Ecto neural progenitor cell (in vitro differentiated cells): ENCODE measurements around the gene SERPINB5.

Experiments
- DNase-seq: peaks from one replicate; pipeline ENCODE4 v3.0.0-alpha.2; 2018; ENCODE audit warnings: low spot score

SERPINB5 gene

DNA sequence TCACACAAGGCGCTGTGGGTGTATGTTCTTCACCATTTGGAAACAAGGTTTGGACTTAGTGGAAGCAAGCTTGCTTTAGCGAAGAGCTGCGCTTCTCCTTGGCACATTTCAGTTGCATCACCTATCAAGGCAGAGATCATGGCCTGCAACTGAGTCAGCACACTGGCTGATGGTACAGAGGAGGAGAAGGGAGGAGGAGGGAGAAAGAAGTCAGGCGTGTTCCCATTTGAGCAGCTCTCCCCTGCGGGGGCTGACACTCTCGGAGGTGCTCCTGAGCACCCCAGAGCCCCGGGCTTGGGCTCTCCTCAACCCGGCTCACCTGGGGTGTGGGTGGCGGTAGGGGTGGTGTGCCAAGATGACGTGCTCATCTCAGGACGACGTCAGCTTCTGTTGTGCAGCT, 6.0 kb upstream of the SERPINB5 start:
- DNase-seq = no peak

DNA sequence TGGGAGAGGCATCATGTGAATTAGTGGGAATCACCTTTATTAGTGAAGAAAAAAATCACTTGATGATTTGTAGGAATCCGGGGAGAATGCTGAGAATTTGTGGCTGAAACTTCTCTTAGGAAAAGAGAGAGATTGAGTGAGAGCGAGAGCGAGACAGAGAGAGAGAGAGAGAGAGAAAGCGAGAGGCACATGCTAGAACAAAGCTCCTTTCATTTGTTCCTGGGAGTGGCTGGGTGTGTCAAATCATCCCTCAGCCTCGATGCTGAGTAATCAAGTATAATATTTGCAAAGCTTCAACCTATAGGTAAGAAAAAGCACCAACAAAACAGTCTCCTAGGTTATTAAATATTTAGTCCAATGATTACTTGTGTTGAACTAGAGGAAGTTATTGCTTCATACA, 4.4 kb upstream of the SERPINB5 start:
- DNase-seq = no peak

DNA sequence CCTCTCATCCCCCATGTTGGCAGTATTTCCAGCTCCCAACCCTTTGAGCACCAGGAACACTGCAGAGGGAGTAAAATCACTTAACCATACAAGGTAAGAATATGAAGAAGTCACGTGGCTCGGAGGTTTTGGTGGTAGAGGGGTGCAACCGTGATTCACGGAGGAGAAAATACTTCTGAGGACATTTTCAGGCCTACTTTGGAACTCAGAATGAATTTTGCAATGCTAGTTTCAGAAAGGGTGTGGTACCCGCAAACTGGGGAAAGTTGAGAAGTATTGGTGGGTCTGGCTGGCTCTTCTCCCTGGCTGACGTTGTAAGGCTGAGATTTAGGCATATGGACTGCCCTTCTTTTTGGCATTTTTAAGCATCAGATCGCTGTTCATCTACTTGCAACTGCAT, 442 bp downstream of the SERPINB5 start:
- DNase-seq = no peak

DNA sequence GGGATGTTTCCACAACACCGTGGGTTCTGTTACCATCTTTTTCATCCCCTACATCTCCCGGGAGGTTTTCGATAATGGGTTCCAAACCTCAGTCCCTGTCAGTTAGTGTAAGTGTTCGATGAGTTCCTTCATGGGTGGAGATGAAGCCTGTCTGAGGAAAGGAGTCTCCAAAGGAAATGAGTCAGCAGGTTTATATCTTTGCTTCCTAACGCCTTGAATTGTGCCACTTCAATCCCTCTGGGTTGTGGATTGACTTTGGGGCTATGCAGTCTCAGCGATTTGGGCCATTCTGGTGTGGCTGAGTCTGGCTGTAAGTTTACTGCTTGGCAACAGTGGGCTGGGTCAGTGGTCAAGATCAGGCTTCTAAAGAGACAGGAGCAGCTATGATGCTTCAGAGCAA, 1.2 kb downstream of the SERPINB5 start:
- no peak for DNase-seq

DNA sequence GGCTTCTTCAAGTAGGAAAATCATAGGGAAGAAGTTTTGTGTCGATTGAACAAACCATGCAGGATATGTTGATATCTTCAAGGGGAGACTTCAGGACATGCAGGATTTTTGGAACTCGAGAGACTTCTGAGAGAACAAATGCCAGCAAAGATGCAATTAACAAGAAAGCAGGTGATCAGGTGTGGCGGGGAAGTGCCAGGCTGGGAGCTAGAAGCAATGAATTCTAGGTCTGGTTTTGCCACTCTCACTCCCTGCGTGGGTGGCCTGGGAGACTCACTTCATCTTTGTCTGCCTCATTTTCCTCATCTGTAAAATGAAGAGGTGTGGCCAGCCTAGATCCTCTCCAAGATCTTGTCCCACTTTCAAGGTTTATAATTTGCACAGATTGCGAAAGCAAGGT, 3.1 kb downstream of the SERPINB5 start:
- DNase-seq = no peak

DNA sequence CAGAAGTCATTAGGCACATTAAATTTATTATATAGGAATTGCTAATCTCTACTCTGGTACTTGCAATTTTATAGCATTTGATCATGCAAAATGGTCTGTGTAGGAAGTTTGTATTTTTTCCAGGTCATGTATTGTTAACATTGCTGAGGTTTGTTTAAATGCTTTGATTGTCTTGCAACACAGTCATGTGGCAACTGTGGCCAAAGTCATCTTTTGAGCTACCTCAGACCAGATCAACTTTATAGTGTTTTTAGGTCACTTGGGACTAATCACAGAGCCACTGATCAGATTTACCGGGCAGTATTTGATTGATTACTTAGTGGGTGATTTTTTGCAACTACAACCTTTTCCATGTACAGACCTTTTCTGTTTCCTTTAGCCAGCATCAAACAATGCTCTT, 3.7 kb downstream of the SERPINB5 start:
- DNase-seq = no peak

DNA sequence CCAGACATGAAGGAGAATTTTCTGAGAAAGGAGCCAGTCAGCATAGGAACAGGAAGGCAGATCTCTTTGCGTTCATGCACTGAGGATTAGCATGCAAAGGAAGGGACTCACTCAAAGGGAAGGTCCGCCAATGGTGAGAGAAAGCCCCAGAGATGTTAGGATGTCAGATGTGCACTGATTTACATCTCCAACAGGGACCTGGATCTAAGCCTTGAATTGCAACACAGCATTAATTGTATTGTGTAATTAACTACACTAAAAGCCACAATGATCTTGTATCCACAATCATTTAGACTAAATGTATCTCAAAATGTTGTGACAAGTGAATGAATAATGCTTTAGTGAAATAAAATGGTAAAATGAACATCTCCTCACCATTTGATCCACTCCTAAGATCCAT, 4.2 kb downstream of the SERPINB5 start:
- DNase-seq = no peak

DNA sequence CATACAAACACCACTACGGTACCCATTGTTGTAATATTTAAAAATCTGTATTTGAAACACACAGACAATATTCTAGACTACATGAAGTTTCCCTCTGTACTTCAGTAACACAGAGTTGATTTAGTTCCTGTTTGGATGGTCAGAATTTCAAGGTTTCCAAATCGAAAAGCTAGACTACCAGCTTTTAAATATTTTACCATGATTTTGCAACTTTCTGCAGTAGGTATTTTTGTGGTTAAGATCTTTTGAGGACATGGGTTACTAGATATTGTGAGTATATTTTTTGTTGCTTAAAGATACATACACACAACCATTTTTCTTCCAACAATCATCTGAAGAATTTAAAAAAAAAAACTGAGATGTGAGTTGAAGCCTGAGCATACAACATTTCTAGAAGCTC, 10.9 kb downstream of the SERPINB5 start:
- DNase-seq = no peak

DNA sequence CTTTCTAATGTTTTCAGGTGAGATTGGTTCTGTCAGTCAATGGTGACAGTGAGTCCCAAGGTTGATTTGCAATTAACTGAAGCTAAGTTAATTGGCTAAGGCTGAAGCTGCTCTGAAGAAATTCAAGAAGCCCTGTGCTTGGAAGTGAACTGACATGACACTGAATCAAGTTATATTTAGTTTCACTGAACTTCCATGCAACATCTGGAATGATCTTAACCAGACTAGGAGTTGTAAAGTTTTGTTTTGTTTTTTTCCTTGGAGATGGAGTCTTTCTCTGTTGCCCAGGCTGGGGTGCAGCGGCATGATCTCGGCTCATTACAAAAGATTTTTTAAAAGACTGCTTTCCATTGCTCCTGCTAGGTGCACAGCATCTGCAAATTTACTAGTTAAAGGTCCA, 11.4 kb downstream of the SERPINB5 start:
- DNase-seq = no peak

DNA sequence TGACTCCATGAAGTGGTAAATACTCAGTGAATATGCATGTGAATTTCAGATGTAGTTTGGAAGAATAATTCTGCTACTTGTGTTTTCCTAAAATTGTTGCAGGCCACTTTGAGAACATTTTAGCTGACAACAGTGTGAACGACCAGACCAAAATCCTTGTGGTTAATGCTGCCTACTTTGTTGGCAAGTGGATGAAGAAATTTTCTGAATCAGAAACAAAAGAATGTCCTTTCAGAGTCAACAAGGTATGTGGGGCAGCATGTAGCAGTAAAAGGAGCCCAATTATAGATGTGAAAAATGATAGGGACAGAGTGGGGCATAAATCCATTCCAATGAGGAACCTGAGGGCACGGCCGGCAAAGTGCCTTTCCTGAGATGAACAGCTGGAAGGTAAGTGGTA, 16.1 kb downstream of the SERPINB5 start:
- no peak for DNase-seq

DNA sequence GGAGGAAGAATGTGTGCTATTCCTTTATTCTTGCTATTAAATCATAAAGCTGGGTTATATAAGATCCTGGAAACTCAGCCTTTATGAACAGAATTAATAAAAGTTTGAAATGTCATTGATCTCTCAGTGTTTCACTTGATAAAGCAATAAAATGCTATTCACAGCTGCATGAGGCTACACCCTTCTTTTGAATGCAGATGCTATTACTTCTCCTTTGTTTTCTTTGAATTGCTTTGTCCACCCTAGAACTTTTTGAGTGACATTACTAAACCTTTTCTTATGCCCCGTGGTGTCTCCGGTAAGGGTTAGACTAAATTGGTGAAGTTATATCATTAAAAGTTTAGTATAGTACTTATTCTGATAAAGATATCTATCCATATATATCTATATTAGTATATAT, 18.9 kb downstream of the SERPINB5 start:
- no peak for DNase-seq

DNA sequence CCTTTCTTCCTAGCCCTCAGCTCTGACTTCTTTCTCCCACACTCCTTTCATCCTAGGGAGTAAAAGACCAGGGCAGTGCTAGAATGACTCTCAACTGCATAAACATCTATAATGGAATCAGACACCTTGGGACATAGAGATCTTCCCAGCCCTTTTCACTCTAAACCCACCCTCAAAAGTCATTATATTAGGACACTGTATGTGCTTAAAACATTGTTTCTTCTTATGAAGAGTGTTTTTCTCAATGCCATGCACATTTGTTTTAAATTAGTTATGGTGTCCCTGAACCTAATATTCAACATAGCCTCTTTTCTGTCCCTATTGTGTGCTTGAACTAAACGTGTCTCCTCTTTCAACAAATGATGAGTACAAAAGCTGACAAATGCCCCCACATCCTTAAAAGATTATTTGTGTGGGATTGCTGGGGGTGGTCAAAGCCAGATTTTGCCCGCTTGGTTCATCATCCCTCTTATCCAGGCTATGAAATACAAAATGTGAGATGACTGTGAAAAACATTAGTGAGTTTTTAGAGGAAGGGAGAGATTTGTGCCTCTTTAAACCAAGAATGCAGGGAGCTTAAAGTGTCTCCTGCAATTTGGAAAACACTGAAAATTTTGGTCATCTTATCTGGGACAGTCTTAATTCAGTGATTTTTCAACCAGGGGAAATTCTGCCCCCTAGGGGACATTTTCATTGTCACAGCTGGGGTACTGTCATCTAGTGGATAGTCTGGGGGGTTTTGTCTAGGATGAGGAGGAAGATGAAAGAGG, 29.0 kb downstream of the SERPINB5 start:
- DNase-seq = no peak

DNA sequence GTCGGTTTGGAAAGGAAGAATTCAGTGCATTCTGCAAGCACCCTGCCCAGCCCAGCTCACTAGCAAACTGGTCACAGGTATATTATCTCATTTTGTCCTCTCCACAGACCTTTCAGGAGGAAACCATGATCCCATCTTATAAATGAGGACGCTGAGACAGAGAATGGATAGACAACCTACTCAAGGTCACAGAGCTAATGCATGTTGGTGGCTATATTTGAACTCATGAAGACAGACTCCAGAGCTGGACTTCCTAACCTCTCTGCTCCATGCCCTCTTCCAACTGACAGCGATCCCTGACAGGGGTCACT, 29.5 kb downstream of the SERPINB5 start:
- no peak for DNase-seq

DNA sequence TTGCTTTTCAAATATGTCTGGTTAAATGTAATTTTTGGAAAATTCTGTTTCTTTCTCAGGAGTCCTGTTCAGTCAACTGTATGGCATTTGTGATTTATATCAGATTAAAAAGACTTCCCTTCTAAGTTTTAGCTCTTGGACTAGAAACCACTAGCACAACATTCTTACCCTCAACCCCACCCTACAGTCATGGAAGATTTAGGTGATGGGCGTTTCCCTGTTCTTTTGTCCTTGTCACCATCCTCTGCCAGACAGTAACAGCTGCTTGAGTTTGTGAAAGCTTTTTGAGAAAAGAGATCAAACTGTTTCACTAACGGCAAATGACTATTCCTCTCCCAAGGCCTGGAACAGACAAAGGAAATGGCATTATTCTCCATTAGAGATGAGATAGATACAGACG, 31.8 kb downstream of the SERPINB5 start:
- no peak for DNase-seq

DNA sequence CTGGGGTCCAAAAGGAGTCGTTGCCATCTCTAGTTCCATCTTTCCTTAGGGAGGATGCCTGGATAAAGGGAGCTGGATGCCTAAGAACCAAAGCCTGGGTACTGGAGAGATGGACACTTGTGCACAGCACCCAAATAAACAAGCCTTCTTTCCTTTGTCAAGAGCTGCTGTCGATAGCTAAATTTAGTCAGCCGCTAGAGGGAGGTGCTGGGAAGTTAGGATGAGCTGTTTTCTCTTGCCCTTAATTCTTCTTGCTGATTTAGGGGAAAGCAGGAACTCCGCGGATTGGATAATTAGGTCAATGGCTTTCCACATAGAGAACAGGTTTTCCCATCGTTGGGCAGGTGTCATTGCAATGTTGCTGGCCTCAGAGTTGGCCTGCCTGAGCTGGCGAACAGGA, 34.5 kb downstream of the SERPINB5 start:
- DNase-seq = peak; percentile 55

DNA sequence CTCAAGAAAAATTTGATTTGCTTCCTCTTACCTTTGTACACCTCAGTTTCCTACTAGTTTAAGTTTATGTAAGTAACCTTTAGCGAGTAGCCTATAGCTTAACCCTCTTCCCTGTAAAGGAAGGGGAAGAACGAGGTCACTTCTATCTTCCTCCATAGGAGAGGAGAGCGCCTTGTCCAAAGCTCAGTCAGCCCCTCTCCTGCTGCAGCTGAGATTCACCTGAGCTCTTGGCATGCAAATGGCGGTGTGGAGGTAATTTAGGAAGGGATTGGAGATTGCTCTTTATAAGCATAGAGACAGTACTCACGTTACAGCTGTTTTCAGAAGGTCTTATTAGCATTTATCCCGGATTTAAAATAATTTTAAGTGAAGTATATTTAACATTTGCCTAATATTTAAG, 37.6 kb downstream of the SERPINB5 start:
- no peak for DNase-seq

DNA sequence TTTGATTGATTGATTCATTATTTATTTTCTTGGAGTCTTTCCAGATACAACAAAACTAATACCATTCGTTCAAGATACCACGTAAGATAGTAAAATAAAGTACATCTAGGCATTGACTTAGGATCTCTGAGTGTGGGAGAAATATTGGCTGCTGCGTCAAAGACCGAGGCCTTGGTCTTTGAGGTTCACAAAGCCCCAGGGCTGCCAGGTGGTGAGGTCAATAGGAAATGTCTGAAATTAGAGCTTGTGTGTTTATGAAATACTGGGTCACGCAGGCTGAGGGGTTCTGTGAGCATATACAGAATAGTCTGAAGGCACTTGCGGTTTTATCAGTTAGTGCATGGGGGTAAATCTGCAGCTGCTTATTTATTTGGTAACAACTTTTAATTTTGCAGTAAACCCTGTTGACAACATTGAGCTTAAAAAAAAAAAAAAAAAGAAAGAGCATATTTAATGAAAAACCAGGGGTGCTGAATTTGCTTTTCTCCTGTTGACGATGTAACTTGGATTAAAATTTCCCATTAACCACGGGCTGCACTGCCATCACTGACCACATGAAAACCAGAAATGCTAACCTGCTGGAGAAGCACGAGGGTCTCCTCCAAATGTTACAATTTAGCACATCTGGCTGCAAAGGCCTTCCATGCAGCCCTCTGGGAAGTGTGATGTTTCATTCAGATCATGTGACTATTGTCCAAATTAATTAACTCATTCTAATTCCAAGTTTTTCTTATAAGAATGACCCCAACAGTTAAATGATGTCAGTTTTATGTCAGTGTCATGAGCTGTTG, 38.3 kb downstream of the SERPINB5 start:
- no peak for DNase-seq

DNA sequence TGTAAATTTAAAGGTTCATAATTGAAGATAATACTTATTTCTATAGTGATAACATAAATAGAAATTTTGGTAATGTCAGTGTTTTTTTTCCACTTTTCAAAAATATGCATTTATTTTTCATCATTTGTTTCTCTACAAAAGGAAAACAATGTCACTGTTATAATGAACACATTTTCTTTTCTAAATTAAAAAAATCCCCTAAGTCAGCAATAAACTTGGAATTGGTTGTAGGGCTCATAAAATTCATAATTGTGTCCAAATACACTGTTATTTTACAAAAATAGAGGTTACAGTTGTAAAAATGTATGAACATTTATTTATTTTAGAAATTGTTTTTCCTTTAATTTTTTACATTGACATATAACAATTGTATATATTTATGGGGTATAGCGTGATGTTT, 39.0 kb downstream of the SERPINB5 start:
- no peak for DNase-seq

DNA sequence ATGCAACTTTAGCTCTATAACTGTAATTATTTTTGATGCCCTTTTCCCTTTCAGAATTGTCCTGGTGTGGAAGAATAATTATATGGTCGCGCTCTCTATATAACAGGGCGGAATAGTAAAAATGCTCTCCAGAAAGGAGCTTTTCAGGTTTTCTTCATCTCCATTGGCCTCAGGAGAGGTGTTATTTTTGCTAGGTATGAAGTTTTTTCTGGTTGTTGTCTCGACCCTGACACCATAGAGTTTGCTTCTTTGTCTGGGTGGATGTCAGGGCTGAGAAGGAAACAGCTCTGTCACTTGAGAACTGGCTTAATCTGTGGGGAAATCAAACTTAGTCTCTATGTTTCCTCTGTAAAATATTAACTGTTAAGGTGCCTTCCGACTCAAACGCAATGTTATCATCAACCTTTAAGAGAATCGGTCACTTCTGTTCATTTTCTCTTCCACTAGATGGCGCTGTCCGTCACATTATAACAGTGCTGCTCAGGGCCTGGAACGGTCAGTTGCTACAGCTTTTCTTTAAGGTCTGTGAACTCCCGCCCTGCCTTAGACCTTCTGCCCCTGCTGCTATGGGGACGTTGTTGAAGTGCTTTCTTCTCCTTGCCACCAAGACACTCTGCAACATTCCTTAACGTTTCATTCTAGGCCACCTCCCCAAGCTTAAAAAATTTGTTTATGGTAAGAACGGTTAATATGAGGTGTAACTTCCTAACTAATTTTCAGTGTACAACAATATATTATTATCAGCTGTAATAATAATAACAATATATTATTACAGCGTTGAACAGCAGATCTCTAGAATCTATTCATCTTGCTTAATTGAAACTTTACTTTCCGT, 41.6 kb downstream of the SERPINB5 start:
- DNase-seq = peak; percentile 65

DNA sequence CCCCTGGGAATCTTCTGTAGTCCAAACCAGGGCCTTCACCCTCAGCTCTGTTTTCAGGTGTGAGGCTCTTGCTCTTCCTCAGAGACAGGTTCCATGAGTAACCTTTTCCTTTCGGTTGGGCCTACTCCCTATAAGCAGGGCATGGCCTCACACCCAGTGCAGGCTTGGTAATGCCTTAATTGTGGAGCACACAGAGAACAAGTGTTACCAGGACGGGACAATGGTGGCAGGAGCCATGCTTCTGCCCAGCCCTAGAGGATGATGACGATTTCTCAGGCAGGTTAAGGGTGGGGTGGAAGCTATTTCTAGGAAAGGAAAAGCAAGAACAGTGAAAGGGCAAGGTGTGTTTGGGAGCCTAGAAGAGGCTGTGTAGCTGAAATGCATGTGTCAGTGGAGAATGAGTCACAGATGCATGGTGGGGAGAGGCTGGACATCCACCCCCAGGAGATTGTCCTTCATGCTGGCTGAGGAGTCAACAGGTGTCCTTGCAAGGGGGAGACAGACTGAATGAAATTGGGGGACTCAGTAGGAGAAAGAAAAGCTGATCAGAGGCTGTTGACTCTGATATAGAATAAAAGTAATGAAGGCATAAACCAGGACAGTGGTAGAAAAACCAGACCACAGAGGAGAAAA, 43.4 kb downstream of the SERPINB5 start:
- DNase-seq = no peak

DNA sequence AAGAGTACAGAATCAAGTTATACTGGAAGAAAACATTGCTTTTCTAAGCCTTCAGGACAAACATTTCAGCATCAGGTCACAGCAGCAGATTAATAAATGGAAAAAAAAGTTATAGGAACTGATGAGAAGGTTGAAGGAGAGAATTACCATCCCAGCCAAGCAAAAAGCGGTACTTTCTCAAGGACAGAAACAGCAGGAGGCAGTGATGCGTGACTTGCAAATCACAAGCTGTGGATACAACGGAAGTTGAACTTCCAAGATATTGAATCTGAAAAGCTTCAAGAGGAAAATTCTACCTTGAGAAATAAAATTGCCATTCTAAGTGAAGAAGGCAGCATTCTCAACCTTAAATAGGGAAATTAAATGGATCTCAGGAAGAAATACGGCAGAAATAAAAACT, 46.9 kb downstream of the SERPINB5 start:
- DNase-seq = no peak

DNA sequence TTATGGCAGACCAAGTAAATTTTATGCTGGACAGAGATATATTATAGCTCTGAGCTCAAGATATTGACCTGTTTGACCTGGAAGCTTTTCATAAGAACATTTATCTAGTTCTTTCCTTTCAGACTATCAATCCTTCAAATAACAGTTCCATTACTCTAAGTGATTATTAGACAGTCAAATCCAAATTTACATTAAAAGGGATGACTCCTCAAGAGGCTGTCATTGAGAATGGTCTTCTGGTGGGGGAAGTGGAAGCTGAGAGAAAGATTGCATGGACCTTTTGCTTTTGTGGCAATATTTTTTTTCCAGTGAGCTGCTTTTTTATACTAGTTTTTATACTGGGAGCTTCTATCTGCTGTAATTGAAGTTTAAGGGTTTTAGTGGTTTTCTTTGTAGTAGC, 50.5 kb downstream of the SERPINB5 start:
- DNase-seq = no peak
